ENCODE measurements around the gene TESK1.

GRCh38 chr9:35558185-35558584 is 46.9 kb upstream of the TESK1 start:
- TF ChIP-seq ZNF274 (IDR thresholded peaks at IDR 0.05; ENCODE audit: borderline replicate concordance, extremely low read depth, low read length): no peak
- TF ChIP-seq CTCF (IDR thresholded peaks at IDR 0.05; ENCODE audit: control extremely low read depth in 1 of 3, insufficient read depth in 1 of 3, low read depth in 1 of 3, low read length in 3 of 3): no peak
- TF ChIP-seq POLR2A (IDR thresholded peaks at IDR 0.05; ENCODE audit: control extremely low read depth in 1 of 2, low read depth in 2 of 2, low read length in 2 of 2): no peak
- TF ChIP-seq KDM5A (IDR thresholded peaks at IDR 0.05; ENCODE audit: low read length): no peak
- no peak for TF ChIP-seq PHF8 (conservative IDR thresholded peaks at IDR 0.05; ENCODE audit: low read depth, low read length)
- TF ChIP-seq CBX5 (IDR thresholded peaks at IDR 0.05; ENCODE audit: low read depth, low read length): no peak
- no peak for TF ChIP-seq CEBPB (IDR thresholded peaks at IDR 0.05; ENCODE audit: low read depth, low read length)
- no peak for TF ChIP-seq SIX5 (IDR thresholded peaks at IDR 0.05; ENCODE audit: low read depth, low read length)
- no peak for TF ChIP-seq ASH2L (IDR thresholded peaks at IDR 0.05; ENCODE audit: low read length)
- no peak for TF ChIP-seq EZH2 (IDR thresholded peaks at IDR 0.05; ENCODE audit: low read depth, low read length, severe bottlenecking)
- no peak for TF ChIP-seq RNF2 (IDR thresholded peaks at IDR 0.05; ENCODE audit: borderline replicate concordance, low read depth, low read length, missing control alignments, poor library complexity, severe bottlenecking)
- no peak for TF ChIP-seq RAD21 (IDR thresholded peaks at IDR 0.05 in 1 of 2, conservative IDR thresholded peaks at IDR 0.05 in 1 of 2; ENCODE audit: low read depth in 2 of 2, low read length in 2 of 2)
